ENCODE data around the gene ABL2.
A peak's percentile ranks its signal among the peaks of the same experiment; 100 is the strongest.

ABL2 gene

DNA sequence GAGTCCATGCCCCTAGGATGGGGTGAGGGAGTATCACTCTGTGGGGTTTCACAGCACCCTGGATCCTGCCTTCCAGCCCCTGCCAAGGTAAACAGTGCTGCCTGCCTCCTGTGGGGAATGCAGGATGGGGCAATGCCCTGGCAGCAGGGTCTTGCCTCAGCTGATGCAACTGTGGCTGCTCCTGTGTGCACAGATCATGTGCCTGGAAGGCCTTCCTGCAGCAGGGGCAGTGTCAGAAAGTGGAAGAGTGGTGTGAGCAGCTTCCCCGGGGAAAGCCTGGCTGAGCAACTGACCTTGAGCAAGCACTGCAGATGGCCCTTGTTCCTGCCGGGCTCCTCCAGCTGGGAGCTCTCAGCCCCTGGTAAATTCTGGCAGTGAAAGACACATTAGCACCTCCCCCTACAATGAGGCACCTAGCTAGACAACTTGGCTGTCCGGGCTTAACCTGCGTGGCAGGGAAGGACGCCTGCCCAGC is 137.7 kb downstream of the ABL2 start:
- peaks cover 33% of the 10 kb centered on the region for H3K4me1 ChIP-seq (ENCODE audit: insufficient read depth, insufficient read length)
- peaks cover 85% of the 10 kb centered on the region for H3K36me3 ChIP-seq (ENCODE audit: insufficient read depth, insufficient read length, low read length)
- no peaks in the 10 kb centered on the region for H3K27me3 ChIP-seq (ENCODE audit: insufficient read depth, insufficient read length)
- no peak overlapping the region for H3K4me3 ChIP-seq (ENCODE audit: insufficient read length, low read depth)
- no peak overlapping the region for H3K9ac ChIP-seq (ENCODE audit: insufficient read length, low read depth)
- DNase-seq (ENCODE audit: low read depth, low spot score) = no peak
- TF ChIP-seq SUZ12 (IDR thresholded peaks at IDR 0.05; ENCODE audit: extremely low read depth, insufficient read depth, insufficient read length) (no peak), YY1 (IDR thresholded peaks at IDR 0.05; ENCODE audit: insufficient read depth, insufficient read length) (no peak), ZNF274 (IDR thresholded peaks at IDR 0.05; ENCODE audit: low read depth, low read length) (no peak)
- no peaks in the 10 kb centered on the region for H3K9me3 ChIP-seq (ENCODE audit: insufficient read depth, low read length)

DNA sequence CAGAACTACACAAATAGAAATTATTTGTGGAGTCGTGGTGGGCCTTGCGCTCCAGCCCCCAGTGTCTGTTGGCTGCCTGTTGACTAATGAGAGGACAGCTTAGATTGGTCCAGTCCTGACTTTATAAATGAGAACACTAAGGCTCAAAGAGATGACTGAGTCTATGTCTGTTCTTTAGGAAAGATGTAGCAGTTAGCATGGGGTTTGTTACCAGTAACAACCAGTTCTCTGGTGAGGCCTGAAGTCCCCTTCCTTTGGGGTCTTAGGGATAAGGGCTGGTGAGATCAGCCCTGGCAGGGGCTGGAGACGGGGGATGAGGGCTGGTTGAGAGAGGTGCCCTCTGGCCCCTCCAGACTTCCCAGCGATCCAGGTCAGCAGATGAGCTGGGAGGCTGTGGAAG is 138.6 kb downstream of the ABL2 start:
- no peak for DNase-seq (ENCODE audit: low read depth, low spot score)
- Histone ChIP-seq H3K9me3 (ENCODE audit: insufficient read depth, low read length) (no peaks in the 10 kb centered on the region), H3K36me3 (ENCODE audit: insufficient read depth, insufficient read length, low read length) (peaks cover 82% of the 10 kb centered on the region), H3K27me3 (ENCODE audit: insufficient read depth, insufficient read length) (no peaks in the 10 kb centered on the region), H3K4me1 (ENCODE audit: insufficient read depth, insufficient read length) (peaks cover 35% of the 10 kb centered on the region), H3K4me3 (ENCODE audit: insufficient read length, low read depth) (no peak overlapping the region), H3K9ac (ENCODE audit: insufficient read length, low read depth) (no peak overlapping the region)
- TF ChIP-seq YY1 (IDR thresholded peaks at IDR 0.05; ENCODE audit: insufficient read depth, insufficient read length) (no peak), SUZ12 (IDR thresholded peaks at IDR 0.05; ENCODE audit: extremely low read depth, insufficient read depth, insufficient read length) (no peak), ZNF274 (IDR thresholded peaks at IDR 0.05; ENCODE audit: low read depth, low read length) (no peak)

DNA sequence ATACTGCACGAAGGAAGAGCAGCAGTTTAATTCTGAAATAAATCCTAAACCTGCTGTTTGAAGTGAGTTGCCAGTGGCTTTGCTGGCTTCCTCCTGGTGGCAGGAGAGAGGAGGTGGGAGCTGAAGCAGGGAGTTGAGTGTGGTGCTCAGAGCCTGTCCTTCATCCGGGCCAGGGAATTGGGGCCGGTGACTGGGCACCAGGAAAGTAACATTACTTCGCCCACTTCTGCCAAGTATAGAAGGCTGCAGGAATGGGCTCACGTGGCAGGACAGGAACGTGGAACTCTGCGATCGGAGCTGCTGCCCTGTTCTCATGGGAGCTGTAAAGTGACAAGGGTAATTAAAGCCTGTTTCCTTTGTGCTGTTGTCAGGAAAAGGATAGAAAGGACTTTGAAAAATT is 139.0 kb downstream of the ABL2 start:
- peaks cover 37% of the 10 kb centered on the region for H3K4me1 ChIP-seq (ENCODE audit: insufficient read depth, insufficient read length)
- no peak overlapping the region for H3K9ac ChIP-seq (ENCODE audit: insufficient read length, low read depth)
- peaks cover 82% of the 10 kb centered on the region for H3K36me3 ChIP-seq (ENCODE audit: insufficient read depth, insufficient read length, low read length)
- DNase-seq (ENCODE audit: low read depth, low spot score) = no peak
- no peaks in the 10 kb centered on the region for H3K9me3 ChIP-seq (ENCODE audit: insufficient read depth, low read length)
- no peaks in the 10 kb centered on the region for H3K27me3 ChIP-seq (ENCODE audit: insufficient read depth, insufficient read length)
- no peak for TF ChIP-seq ZNF274 (IDR thresholded peaks at IDR 0.05; ENCODE audit: low read depth, low read length)
- no peak for TF ChIP-seq SUZ12 (IDR thresholded peaks at IDR 0.05; ENCODE audit: extremely low read depth, insufficient read depth, insufficient read length)
- TF ChIP-seq YY1 (IDR thresholded peaks at IDR 0.05; ENCODE audit: insufficient read depth, insufficient read length) = no peak
- H3K4me3 ChIP-seq (ENCODE audit: insufficient read length, low read depth) = no peak overlapping the region

DNA sequence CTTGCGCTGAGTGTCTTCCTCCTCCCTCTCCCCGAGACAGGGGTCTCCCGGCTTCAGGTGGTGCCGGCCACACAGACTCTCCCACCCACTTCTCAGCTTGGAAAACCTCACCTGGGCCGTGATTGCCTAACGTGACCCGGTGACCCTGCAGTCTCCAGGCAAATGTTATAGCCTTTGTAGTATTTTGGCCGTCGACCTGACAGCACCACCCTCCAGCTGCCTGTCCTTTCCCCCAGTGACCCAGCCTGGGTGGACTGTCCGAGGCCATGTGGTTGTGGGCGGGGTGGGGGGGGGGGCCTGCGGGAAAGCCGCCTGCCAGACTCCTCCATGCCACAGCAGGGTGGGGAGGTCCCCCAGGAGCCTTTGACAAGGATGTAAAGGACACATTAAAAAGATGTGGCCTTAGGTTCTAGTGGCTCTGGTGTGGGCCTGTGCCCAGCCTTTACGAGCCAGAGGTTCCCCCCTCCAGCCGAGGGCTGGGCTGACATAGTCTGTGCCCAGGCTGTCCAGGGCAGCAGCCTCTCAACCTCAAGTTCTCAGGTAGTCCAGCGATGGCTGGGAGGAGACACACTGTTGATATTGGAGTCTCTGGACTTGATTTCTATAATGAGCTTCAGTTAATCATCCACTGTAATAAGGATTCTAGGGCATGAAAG is 139.5 kb downstream of the ABL2 start:
- H3K9ac ChIP-seq (ENCODE audit: insufficient read length, low read depth) = no peak overlapping the region
- H3K27me3 ChIP-seq (ENCODE audit: insufficient read depth, insufficient read length) = no peaks in the 10 kb centered on the region
- H3K4me3 ChIP-seq (ENCODE audit: insufficient read length, low read depth) = no peak overlapping the region
- TF ChIP-seq ZNF274 (IDR thresholded peaks at IDR 0.05; ENCODE audit: low read depth, low read length) (no peak), SUZ12 (IDR thresholded peaks at IDR 0.05; ENCODE audit: extremely low read depth, insufficient read depth, insufficient read length) (no peak), YY1 (IDR thresholded peaks at IDR 0.05; ENCODE audit: insufficient read depth, insufficient read length) (no peak)
- peaks cover 35% of the 10 kb centered on the region for H3K4me1 ChIP-seq (ENCODE audit: insufficient read depth, insufficient read length)
- peaks cover 79% of the 10 kb centered on the region for H3K36me3 ChIP-seq (ENCODE audit: insufficient read depth, insufficient read length, low read length)
- H3K9me3 ChIP-seq (ENCODE audit: insufficient read depth, low read length) = no peaks in the 10 kb centered on the region
- DNase-seq (ENCODE audit: low read depth, low spot score) = no peak

DNA sequence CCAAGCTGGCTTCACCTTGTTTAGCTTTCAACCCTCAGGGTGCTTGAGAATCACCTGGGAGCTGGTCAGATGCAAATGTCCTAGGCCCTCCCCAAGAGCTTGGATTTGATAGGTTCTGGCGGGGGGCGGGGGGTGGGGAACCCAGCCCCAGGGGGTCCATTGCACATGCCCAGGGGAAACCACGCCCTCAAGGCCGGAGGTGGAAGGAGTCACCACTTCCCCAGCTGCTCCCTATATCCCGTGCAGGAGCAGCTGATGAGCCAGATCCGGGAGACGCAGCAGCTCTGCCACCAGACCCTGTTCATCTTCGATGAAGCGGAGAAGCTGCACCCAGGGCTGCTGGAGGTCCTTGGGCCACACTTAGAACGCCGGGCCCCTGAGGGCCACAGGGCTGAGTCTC is 141.8 kb downstream of the ABL2 start:
- Histone ChIP-seq H3K36me3 (ENCODE audit: insufficient read depth, insufficient read length, low read length) (peaks cover 61% of the 10 kb centered on the region), H3K27me3 (ENCODE audit: insufficient read depth, insufficient read length) (no peaks in the 10 kb centered on the region), H3K9me3 (ENCODE audit: insufficient read depth, low read length) (no peaks in the 10 kb centered on the region), H3K9ac (ENCODE audit: insufficient read length, low read depth) (peak overlapping the region; percentile 83), H3K4me1 (ENCODE audit: insufficient read depth, insufficient read length) (peaks cover 35% of the 10 kb centered on the region), H3K4me3 (ENCODE audit: insufficient read length, low read depth) (peak overlapping the region; percentile 64)
- peak; percentile 32 for DNase-seq (ENCODE audit: low read depth, low spot score)
- TF ChIP-seq SUZ12 (IDR thresholded peaks at IDR 0.05; ENCODE audit: extremely low read depth, insufficient read depth, insufficient read length) (no peak), ZNF274 (IDR thresholded peaks at IDR 0.05; ENCODE audit: low read depth, low read length) (no peak), YY1 (IDR thresholded peaks at IDR 0.05; ENCODE audit: insufficient read depth, insufficient read length) (no peak)

DNA sequence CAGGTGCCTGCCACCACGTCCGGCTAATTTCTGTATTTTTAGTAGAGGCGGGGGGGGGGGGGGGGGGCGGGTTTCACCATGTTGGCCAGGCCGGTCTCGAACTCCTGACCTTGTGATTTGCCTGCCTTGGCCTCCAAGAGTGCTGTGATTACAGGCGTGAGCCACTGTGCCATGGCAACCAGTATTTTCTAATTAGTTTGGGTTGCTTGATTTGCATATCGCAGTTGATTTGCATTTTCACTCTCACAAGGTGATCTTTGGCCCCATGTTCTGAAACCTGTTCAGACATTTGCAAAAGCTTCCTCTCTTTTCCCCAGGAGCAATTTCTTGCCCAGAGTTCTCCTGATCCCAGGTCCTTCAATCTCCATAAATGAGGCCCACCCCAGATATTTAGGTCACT is 145.9 kb downstream of the ABL2 start:
- no peak for TF ChIP-seq SUZ12 (IDR thresholded peaks at IDR 0.05; ENCODE audit: extremely low read depth, insufficient read depth, insufficient read length)
- TF ChIP-seq YY1 (IDR thresholded peaks at IDR 0.05; ENCODE audit: insufficient read depth, insufficient read length) = no peak
- no peak for TF ChIP-seq ZNF274 (IDR thresholded peaks at IDR 0.05; ENCODE audit: low read depth, low read length)
- no peak for DNase-seq (ENCODE audit: low read depth, low spot score)
- Histone ChIP-seq H3K27me3 (ENCODE audit: insufficient read depth, insufficient read length) (no peaks in the 10 kb centered on the region), H3K36me3 (ENCODE audit: insufficient read depth, insufficient read length, low read length) (peaks cover 26% of the 10 kb centered on the region), H3K4me1 (ENCODE audit: insufficient read depth, insufficient read length) (peaks cover 19% of the 10 kb centered on the region), H3K4me3 (ENCODE audit: insufficient read length, low read depth) (no peak overlapping the region), H3K9ac (ENCODE audit: insufficient read length, low read depth) (no peak overlapping the region), H3K9me3 (ENCODE audit: insufficient read depth, low read length) (no peaks in the 10 kb centered on the region)

DNA sequence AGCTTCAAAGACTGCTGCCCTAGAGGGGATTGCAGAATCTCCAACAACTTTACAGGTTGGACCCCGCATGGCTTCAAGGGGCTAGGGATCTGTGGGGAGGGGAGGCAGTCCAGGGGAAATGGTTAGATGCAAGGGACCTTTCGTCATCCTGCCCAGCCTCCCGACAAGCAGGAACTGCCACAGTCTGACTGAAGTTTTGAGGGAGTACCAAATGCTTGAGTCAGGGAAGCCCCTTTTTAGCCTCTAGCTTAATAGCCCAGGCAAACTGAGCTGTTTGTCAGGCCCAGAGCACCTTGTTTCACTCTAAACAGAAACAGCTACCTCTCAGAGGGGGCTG is 146.5 kb downstream of the ABL2 start:
- peaks cover 18% of the 10 kb centered on the region for H3K4me1 ChIP-seq (ENCODE audit: insufficient read depth, insufficient read length)
- no peaks in the 10 kb centered on the region for H3K9me3 ChIP-seq (ENCODE audit: insufficient read depth, low read length)
- peak overlapping the region; percentile 87 for H3K4me3 ChIP-seq (ENCODE audit: insufficient read length, low read depth)
- peaks cover 23% of the 10 kb centered on the region for H3K36me3 ChIP-seq (ENCODE audit: insufficient read depth, insufficient read length, low read length)
- no peak for DNase-seq (ENCODE audit: low read depth, low spot score)
- TF ChIP-seq YY1 (IDR thresholded peaks at IDR 0.05; ENCODE audit: insufficient read depth, insufficient read length) (no peak), SUZ12 (IDR thresholded peaks at IDR 0.05; ENCODE audit: extremely low read depth, insufficient read depth, insufficient read length) (no peak), ZNF274 (IDR thresholded peaks at IDR 0.05; ENCODE audit: low read depth, low read length) (no peak)
- H3K27me3 ChIP-seq (ENCODE audit: insufficient read depth, insufficient read length) = no peaks in the 10 kb centered on the region
- peak overlapping the region; percentile 90 for H3K9ac ChIP-seq (ENCODE audit: insufficient read length, low read depth)
